GM18507 (cell line): ENCODE measurements around the gene IQCE.
A peak's percentile ranks its signal among the peaks of the same experiment; 100 is the strongest.

Experiments
- DNase-seq: peaks from one replicate; pipeline ENCODE4 v3.0.0; 2011; ENCODE audit warnings: low read depth; ENCODE audit not compliant: insufficient read length; ENCODE audit errors: extremely low spot score
- FAIRE-seq: peaks from 2 replicates; lab custom pipeline; 2011; peaks lifted over from hg19 to GRCh38; lab: Jason Lieb, UNC

Gene IQCE

DNA sequence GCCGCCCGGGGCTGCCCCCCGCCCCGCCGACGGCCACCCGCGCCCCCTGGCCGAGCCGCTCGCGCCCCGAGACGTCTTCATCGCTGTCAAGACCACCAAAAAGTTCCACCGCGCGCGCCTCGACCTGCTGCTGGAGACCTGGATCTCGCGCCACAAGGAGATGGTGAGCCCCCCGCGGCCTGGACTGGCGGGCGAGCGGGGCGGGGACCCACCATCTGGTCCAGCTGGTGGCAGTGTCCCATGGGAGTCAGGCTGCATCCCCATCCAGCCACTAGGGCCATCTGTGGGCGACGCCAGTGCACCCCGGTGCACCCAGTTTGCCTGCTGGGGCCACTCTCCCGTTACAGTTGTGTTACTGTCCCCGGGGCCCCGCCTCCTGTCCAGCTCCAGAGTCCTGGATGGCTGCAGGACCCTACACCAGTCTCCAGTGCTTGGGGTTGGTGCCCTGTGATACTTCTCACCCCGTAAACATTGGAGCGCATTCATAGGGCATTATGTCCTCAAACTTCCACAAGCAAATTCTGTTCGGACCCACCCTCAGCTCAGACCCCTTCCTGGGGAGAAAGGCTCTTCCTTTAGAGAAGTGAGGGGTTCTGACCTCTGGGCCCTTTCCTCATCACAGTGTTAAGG, 38.5 kb upstream of the IQCE start:
- no peak for FAIRE-seq
- no peak for DNase-seq

DNA sequence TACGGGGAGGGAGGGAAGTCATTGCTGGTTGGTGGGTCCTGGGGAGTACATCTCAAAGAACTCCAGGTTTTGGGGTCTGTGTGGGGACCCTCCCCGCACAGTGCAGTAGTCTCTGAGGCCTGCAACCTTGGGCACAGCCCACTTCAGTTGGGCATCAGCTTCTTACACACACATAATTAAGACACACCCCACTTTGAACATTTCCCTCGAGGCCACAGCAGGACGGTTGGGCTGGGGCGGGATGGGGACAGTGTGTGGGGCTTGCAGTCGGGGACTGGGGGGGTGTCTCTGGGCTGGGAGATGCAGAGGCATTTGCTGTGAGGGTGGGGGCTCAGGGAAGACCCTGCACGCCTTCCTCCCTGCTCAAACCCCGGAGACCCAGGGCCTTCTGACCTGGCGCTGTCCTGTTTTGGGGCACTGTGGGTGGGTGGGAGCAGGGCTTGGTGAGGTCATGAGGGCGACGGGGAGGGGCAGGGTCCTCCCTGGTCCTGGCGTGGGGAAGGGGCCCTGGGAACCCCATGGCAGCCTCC, 38.0 kb upstream of the IQCE start:
- no peak for DNase-seq
- no peak for FAIRE-seq

- FAIRE-seq (no peak), DNase-seq (no peak)
These were observed 37.4 kb upstream of the IQCE start for GRCh38 chr7:2521341-2521745.

GRCh38 chr7:2521952-2522591, 36.7 kb upstream of the IQCE start:
- peak; percentile 33 for FAIRE-seq

GRCh38 chr7:2522780-2523433, 35.9 kb upstream of the IQCE start:
- DNase-seq (no peak), FAIRE-seq (no peak)

More at GRCh38 chr7:2521952-2522591, 36.7 kb upstream of the IQCE start:
- DNase-seq = no peak

GRCh38 chr7:2523461-2523936, 35.3 kb upstream of the IQCE start:
- FAIRE-seq (no peak), DNase-seq (no peak)

DNA sequence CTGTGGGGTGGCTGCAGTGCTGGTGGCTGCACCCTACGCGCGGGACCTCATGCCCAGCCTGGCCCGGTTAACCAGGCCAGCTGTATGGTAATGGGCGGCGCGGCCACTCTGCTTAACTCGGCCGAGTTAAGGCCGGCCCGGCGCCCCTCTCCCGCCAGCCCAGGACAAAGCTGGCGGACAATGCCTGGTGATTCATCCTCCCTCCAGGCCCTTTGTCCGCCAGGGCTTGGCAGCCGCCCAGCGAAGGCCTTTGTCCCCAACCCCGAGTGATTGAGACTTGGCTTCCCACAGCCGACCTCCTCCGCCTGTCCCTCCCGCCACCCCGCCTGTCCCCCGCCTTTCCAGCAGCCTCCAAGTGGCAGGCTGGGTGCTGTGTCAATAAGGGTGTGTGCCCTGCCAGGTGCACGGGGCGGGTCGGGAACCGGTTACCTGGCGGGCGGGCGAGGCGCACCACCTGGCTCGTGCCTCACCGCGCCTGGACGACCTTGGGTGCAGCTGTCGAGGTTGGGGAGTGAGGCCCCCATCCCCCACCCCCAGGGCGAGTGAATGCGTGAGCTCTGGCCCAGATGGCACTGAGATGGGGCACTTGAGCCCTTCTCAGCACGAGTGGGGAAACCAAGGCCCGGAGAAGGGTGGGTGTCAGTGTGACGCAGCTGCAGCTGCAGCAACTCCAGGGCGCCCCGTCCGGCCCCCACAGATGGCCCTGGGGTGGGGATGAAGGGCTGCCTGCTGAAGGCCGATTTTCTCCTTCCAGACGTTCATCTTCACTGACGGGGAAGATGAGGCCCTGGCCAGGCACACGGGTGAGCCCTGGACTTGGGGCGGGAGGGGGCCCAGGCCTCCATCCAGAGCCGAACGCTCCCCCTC, 34.6 kb upstream of the IQCE start:
- FAIRE-seq (no peak), DNase-seq (no peak)

- no peak for FAIRE-seq
These were observed 33.7 kb upstream of the IQCE start for GRCh38 chr7:2524808-2525657.

DNA sequence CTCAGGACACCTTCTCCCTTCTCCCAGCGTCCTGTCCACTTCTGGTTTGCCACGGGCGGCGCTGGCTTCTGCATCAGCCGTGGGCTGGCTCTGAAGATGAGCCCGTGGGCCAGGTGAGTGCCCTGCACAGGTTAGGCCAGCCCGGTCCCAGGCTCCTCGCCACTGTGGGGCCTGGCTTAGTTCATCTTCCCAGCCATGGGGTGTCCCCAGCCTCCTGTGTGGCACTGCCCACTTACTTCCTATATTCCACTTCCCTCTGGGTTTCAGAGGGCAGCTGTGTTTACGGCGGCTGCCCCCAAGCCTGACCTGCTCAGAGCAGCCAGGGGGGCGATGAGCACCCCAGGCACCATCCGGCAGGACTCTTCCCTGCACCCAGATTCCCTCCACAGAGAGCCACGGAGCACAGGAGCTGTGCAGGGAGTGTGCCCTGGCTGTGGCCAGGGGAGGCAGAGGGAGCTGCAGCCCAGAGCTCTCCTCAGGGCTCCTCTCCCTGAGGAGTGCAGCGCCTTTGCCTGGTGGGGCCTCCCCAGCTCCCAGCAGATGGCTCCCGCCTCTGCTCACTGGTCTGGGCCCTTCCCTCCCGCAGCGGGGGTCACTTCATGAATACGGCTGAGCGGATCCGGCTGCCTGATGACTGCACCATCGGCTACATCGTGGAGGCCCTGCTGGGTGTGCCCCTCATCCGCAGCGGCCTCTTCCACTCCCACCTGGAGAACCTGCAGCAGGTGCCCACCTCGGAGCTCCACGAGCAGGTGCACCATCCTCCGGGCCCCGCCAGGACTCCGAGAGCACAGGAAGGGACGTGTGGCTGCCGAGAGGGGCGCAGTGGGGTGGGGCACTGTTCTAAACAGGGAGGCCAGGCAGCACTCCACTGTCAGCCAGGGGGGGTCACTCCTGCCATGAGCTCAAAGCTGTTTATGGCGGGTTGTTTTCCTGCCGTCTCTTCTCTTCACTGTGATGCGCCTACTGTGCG, 32.8 kb upstream of the IQCE start:
- FAIRE-seq (no peak), DNase-seq (no peak)

More at GRCh38 chr7:2524808-2525657, 33.7 kb upstream of the IQCE start:
- no peak for DNase-seq

DNA sequence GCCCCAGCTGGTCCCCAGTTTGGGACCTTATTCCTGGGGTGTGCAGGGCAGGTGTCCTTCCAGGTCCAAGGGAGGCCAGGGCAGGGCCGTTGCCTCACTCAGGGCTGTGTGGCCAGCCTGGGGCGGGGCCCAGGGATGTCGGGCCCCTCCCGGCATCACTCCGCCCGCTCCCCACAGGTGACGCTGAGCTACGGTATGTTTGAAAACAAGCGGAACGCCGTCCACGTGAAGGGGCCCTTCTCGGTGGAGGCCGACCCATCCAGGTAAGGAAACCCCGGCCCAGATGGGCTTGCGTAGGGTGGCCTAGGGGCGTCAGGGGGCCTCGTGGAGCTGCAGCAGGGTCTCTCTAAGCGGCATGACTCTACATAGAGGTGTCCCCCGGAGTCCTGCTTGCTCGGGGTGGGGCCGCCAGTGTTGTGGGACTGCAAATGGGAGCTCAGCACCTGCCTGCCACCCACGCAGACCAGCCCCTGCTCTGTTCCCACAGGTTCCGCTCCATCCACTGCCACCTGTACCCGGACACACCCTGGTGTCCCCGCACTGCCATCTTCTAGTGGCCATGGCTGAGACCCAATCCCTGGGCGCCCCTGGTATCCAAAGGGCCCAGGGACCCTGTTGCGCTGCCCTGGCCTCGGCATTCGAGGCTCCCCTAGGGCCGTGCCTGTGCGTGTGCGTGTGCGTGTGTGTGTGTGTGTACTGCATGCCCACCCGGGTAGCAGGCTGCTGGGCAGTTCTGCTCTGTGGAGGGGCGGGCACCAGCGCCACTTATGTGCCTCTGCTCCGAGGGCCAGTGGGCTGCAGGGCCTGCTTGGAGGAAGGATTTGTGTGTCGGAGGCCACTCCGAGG, 31.9 kb upstream of the IQCE start:
- FAIRE-seq (no peak), DNase-seq (no peak)

GRCh38 chr7:2527505-2528467, 31.0 kb upstream of the IQCE start:
- FAIRE-seq = no peak
- no peak for DNase-seq

DNA sequence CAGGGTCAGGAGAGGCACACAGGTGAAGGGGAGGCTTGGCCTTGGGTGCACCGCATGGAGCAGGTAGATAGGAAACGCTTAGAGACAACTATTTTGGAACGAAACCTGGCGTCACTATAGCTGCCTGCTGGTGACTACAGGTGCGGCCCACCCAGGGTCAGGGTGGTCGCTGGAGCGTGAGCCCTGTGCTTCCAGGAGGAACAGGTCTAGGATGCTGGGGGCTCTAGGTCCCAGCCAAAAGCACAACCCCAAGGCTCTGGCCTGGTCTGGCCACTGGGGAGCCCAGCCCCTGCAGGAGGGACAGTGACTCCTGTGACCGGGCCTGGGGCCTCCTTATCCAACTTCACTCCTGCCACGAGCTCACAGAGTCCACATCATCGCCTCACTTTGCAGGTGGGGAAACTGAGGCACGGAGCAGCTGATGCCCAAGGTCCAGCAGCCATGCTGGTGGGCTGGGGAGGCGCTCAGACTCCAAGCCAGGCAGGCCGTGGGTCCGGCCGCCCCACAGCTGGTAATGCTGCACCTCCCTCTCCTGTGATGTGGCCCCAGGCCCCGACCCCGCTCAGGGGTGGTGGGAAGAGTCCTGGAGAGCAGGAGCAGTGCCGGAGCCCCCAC, 30.2 kb upstream of the IQCE start:
- no peak for FAIRE-seq
- DNase-seq = no peak

GRCh38 chr7:2529161-2530070, 29.4 kb upstream of the IQCE start:
- DNase-seq (no peak), FAIRE-seq (peak; percentile 54)
